BE2C (cell line): ENCODE data around the gene PIK3CD.

Experiments used
- DNase-seq: peaks from one replicate; pipeline ENCODE4 v3.0.0-alpha.2; 2020
- H3K27me3 ChIP-seq: fragments of 250-450 bp; sonication (Bioruptor Pico); 2 replicates; pipeline ENCODE4 v1.5.1; 2020; ENCODE audit warnings: mild to moderate bottlenecking
- H3K36me3 ChIP-seq: fragments of 250-450 bp; sonication (Bioruptor Pico); 2 replicates; pipeline ENCODE4 v1.5.1; 2020; ENCODE audit warnings: mild to moderate bottlenecking
- H3K4me1 ChIP-seq: fragments of 250-450 bp; sonication (Bioruptor Pico); 2 replicates; pipeline ENCODE4 v1.5.1; 2020
- H3K4me3 ChIP-seq: 2 replicates; pipeline ENCODE4 v1.5.1; 2011; ENCODE audit warnings: low read depth, low read length
- H3K9me3 ChIP-seq: fragments of 250-450 bp; sonication (Bioruptor Pico); 2 replicates; pipeline ENCODE4 v1.5.1; 2020
- TF ChIP-seq, protein P1 (sequence below): IDR thresholded peaks from 2 replicates; pipeline ENCODE4 v1.5.1; 2012; ENCODE audit warnings: mild to moderate bottlenecking, low read depth, low read length

The PIK3CD gene

GRCh38 chr1:9723926-9724325, 72.4 kb downstream of the PIK3CD start:
- H3K27me3 ChIP-seq, result no peaks in the 10 kb centered on the region
- DNase-seq, result no peak
- no peak overlapping the region for H3K4me3 ChIP-seq
- no peaks in the 10 kb centered on the region for H3K4me1 ChIP-seq
- TF ChIP-seq, protein P1, sequence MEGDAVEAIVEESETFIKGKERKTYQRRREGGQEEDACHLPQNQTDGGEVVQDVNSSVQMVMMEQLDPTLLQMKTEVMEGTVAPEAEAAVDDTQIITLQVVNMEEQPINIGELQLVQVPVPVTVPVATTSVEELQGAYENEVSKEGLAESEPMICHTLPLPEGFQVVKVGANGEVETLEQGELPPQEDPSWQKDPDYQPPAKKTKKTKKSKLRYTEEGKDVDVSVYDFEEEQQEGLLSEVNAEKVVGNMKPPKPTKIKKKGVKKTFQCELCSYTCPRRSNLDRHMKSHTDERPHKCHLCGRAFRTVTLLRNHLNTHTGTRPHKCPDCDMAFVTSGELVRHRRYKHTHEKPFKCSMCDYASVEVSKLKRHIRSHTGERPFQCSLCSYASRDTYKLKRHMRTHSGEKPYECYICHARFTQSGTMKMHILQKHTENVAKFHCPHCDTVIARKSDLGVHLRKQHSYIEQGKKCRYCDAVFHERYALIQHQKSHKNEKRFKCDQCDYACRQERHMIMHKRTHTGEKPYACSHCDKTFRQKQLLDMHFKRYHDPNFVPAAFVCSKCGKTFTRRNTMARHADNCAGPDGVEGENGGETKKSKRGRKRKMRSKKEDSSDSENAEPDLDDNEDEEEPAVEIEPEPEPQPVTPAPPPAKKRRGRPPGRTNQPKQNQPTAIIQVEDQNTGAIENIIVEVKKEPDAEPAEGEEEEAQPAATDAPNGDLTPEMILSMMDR, result no peak
- H3K9me3 ChIP-seq, result no peaks in the 10 kb centered on the region
- no peaks in the 10 kb centered on the region for H3K36me3 ChIP-seq

DNA sequence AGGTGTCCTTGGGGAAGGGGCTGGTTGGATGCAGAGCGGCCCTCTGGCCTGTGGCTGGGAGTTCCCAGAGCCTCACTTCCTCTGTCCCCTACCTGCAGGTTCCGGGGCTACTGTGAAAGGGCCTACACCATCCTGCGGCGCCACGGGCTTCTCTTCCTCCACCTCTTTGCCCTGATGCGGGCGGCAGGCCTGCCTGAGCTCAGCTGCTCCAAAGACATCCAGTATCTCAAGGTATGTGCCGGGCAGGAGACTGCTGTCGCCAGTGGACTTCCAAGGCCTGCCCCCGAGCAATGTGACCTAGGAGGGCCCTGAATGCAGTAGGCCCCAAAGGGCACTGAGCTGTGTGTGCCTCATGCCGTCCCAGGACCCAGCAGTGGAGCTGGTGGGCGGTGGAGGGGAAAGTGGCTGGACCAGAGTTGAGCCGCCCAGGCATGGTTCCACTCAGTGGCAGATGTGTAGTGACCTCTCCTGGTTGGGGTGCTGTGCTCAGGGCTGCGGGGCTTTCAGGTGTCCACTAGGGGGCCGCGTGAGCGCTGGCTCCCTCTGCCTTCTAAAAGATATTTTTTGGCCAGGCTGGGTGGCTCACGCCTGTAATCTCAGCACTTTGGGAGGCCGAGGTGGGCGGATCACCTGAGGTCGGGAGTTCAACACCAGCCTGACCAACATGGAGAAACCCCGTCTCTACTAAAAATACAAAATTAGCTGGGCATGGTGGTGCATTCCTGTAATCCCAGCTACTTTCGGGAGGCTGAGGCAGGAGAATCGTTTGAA, 73.4 kb downstream of the PIK3CD start:
- Histone ChIP-seq H3K4me1 (no peaks in the 10 kb centered on the region), H3K4me3 (no peak overlapping the region), H3K9me3 (no peaks in the 10 kb centered on the region), H3K27me3 (no peaks in the 10 kb centered on the region), H3K36me3 (no peaks in the 10 kb centered on the region)
- TF ChIP-seq, protein P1, result peak; percentile 69
- DNase-seq, result peak; percentile 47

DNA sequence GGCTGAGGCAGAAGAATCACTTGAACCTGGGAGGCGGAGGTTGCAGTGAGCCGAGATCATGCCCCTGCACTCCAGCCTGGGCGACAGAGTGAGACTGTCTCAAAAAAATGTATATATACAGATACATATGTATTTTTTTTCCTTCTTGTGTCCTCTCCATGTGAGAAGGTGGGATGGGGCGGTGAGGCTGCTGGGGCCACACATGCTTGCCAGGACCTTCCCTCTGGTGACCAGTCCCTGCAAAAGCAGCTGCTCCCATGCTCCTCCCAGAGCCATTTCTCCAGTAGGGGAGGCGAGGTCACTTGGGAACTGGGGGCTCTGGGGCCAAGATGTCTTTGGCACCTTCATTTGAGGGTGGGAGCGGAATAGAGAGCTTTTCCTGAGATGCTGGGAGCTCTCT, 74.9 kb downstream of the PIK3CD start:
- H3K27me3 ChIP-seq, result no peaks in the 10 kb centered on the region
- peaks cover 9% of the 10 kb centered on the region for H3K36me3 ChIP-seq
- no peak for DNase-seq
- no peaks in the 10 kb centered on the region for H3K9me3 ChIP-seq
- TF ChIP-seq, protein P1, result no peak
- H3K4me3 ChIP-seq, result no peak overlapping the region
- H3K4me1 ChIP-seq, result no peaks in the 10 kb centered on the region

DNA sequence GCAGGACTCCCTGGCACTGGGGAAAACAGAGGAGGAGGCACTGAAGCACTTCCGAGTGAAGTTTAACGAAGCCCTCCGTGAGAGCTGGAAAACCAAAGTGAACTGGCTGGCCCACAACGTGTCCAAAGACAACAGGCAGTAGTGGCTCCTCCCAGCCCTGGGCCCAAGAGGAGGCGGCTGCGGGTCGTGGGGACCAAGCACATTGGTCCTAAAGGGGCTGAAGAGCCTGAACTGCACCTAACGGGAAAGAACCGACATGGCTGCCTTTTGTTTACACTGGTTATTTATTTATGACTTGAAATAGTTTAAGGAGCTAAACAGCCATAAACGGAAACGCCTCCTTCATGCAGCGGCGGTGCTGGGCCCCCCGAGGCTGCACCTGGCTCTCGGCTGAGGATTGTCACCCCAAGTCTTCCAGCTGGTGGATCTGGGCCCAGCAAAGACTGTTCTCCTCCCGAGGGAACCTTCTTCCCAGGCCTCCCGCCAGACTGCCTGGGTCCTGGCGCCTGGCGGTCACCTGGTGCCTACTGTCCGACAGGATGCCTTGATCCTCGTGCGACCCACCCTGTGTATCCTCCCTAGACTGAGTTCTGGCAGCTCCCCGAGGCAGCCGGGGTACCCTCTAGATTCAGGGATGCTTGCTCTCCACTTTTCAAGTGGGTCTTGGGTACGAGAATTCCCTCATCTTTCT, 75.5 kb downstream of the PIK3CD start:
- no peak for DNase-seq
- Histone ChIP-seq H3K36me3 (peaks cover 9% of the 10 kb centered on the region), H3K4me1 (no peaks in the 10 kb centered on the region), H3K4me3 (no peak overlapping the region), H3K9me3 (no peaks in the 10 kb centered on the region), H3K27me3 (no peaks in the 10 kb centered on the region)
- TF ChIP-seq, protein P1, result no peak

DNA sequence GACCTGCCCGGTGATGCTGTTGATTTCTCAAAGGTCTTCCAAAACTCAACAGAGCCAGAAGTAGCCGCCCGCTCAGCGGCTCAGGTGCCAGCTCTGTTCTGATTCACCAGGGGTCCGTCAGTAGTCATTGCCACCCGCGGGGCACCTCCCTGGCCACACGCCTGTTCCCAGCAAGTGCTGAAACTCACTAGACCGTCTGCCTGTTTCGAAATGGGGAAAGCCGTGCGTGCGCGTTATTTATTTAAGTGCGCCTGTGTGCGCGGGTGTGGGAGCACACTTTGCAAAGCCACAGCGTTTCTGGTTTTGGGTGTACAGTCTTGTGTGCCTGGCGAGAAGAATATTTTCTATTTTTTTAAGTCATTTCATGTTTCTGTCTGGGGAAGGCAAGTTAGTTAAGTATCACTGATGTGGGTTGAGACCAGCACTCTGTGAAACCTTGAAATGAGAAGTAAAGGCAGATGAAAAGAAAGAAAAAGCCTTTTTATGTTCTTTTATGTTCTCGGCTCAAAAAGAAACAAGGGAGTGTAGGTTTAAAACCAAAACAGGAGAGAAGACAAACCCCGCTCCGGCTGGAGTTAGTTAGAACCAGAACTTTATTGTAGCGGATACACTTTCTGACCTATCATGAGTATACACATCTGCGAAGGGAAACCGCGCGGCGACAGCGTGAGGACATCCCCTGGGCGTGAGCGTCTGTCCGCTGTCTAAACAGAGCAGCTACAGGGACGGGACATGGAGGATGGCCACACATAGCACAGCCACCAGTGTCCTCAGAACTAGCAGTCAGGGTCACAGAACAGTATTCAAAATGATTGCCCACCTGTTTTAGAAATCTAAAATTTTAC, 77.1 kb downstream of the PIK3CD start:
- H3K4me1 ChIP-seq, result no peaks in the 10 kb centered on the region
- H3K9me3 ChIP-seq, result no peaks in the 10 kb centered on the region
- TF ChIP-seq, protein P1, result no peak
- H3K4me3 ChIP-seq, result no peak overlapping the region
- H3K36me3 ChIP-seq, result peaks cover 16% of the 10 kb centered on the region
- DNase-seq, result no peak
- H3K27me3 ChIP-seq, result no peaks in the 10 kb centered on the region
